ENCODE results near the gene FGD1.

GRCh38 chrX:54529552-54530356 is 33.7 kb upstream of the FGD1 start, which contains the start of gene GNL3L:
- no peak for TF ChIP-seq ZNF556 (CRISPR knock-in tag; IDR thresholded peaks at IDR 0.05; ENCODE audit: borderline replicate concordance)
- no peak for TF ChIP-seq REST (IDR thresholded peaks at IDR 0.05; ENCODE audit: borderline replicate concordance in 1 of 2, low read depth in 1 of 2, low read length in 2 of 2)
- no peak for TF ChIP-seq ERF (CRISPR knock-in tag; IDR thresholded peaks at IDR 0.05)
- TF ChIP-seq ZNF512 (CRISPR knock-in tag; IDR thresholded peaks at IDR 0.05) = no peak
- no peak for TF ChIP-seq CEBPZ (IDR thresholded peaks at IDR 0.05; ENCODE audit: low read length)

Data from HepG2 (cell line).